ENCODE measurements around the gene PAWR. TPM values are rescaled to one million over a fixed set of nuclear protein-coding genes. Genes with fewer than 3 reads are reported as not detected.

The PAWR gene
- total RNA-seq, 1 experiment from 2014 or later, result 176 TPM

GRCh38 chr12:79595273-79595672 lies 95.5 kb downstream of the PAWR start:
- no peak overlapping the region for H3T11ph ChIP-seq (ENCODE audit: low read length)
- no peak overlapping the region for H3K18ac ChIP-seq (ENCODE audit: insufficient read length, low read depth, low read length)
- no peak overlapping the region for H3K9ac ChIP-seq (ENCODE audit: extremely low read depth, insufficient read length, low read length)
- no peak overlapping the region for H3K4ac ChIP-seq (ENCODE audit: low read depth, low read length)
- H2BK12ac ChIP-seq (ENCODE audit: insufficient read length, low read depth, low read length), result no peak overlapping the region
- H3K27me3 ChIP-seq (ENCODE audit: insufficient read depth, low read length), result no peaks in the 10 kb centered on the region
- no peaks in the 10 kb centered on the region for H3K9me3 ChIP-seq (ENCODE audit: control insufficient read depth, low read depth, low read length)
- H3K27ac ChIP-seq (ENCODE audit: insufficient read length, low read depth, low read length), result no peak overlapping the region
- no peak overlapping the region for H3K56ac ChIP-seq (ENCODE audit: insufficient read length, low read depth, low read length)
- no peak for DNase-seq
- WGBS (ENCODE audit: extremely low coverage, insufficient read length, low lambda C conversion rate), result no CpG with 5 or more reads among the region's 4 CpGs
- Mint-ChIP-seq H3K36me3 (ENCODE audit: insufficient read depth in 1 of 3, low read depth in 3 of 3) (peaks cover 6 to 34% (median 31%) of the 10 kb centered on the region in 3 experiments; a peak in 6 of 7 replicates), H3K4me3 (no peak overlapping the region), H3K27ac (no peak overlapping the region; a peak in 1 of 7 replicates), H3K27me3 (ENCODE audit: low read depth) (no peaks in the 10 kb centered on the region), H3K4me1 (peaks cover 0 to 4% of the 10 kb centered on the region in 2 experiments; a peak in 1 of 4 replicates), H3K9me3 (no peaks in the 10 kb centered on the region)
- H4K91ac ChIP-seq (ENCODE audit: insufficient read length, low read depth, low read length), result no peak overlapping the region
- no peak overlapping the region for H3K14ac ChIP-seq (ENCODE audit: insufficient read depth, low read length)
- no peak overlapping the region for H4K8ac ChIP-seq (replicated peaks; ENCODE audit: insufficient read length, low read depth, low read length)
- no peak overlapping the region for H2AFZ ChIP-seq (ENCODE audit: low read length)
- no peak overlapping the region for H2BK5ac ChIP-seq (ENCODE audit: insufficient read length, low read length)
- H2BK20ac ChIP-seq (ENCODE audit: low read depth, low read length, poor library complexity, severe bottlenecking), result no peak overlapping the region
- no peak overlapping the region for H2BK15ac ChIP-seq (ENCODE audit: low read depth, low read length)
- TF ChIP-seq, protein P1, sequence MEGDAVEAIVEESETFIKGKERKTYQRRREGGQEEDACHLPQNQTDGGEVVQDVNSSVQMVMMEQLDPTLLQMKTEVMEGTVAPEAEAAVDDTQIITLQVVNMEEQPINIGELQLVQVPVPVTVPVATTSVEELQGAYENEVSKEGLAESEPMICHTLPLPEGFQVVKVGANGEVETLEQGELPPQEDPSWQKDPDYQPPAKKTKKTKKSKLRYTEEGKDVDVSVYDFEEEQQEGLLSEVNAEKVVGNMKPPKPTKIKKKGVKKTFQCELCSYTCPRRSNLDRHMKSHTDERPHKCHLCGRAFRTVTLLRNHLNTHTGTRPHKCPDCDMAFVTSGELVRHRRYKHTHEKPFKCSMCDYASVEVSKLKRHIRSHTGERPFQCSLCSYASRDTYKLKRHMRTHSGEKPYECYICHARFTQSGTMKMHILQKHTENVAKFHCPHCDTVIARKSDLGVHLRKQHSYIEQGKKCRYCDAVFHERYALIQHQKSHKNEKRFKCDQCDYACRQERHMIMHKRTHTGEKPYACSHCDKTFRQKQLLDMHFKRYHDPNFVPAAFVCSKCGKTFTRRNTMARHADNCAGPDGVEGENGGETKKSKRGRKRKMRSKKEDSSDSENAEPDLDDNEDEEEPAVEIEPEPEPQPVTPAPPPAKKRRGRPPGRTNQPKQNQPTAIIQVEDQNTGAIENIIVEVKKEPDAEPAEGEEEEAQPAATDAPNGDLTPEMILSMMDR (conservative IDR thresholded peaks at IDR 0.05), result no peak
- no peak overlapping the region for H4K5ac ChIP-seq (ENCODE audit: insufficient read length, low read depth, low read length)
- H2BK120ac ChIP-seq (ENCODE audit: low read depth, low read length, poor library complexity, severe bottlenecking), result no peak overlapping the region
- H4K20me1 ChIP-seq (ENCODE audit: control insufficient read depth, insufficient read depth, insufficient read length), result no peaks in the 10 kb centered on the region
- H3K79me1 ChIP-seq (ENCODE audit: insufficient read depth, low read depth, low read length, poor library complexity, severe bottlenecking), result peaks cover 6% of the 10 kb centered on the region
- H3K79me2 ChIP-seq (ENCODE audit: insufficient read depth, low read length), result peaks cover 3% of the 10 kb centered on the region; the same call in 1 of the 2 replicates
- no peak overlapping the region for H3K23ac ChIP-seq (ENCODE audit: insufficient read length, low read depth, low read length)
- no peak overlapping the region for H3K4me2 ChIP-seq (ENCODE audit: insufficient read depth, insufficient read length, low read length)
- H3K23me2 ChIP-seq (ENCODE audit: insufficient read length, low read depth, low read length, poor library complexity, severe bottlenecking), result no peaks in the 10 kb centered on the region
- no peaks in the 10 kb centered on the region for H3K4me1 ChIP-seq (ENCODE audit: insufficient read depth, low read length)
- H2AK5ac ChIP-seq (ENCODE audit: insufficient read length, low read length), result no peak overlapping the region
